ENCODE measurements around the gene PSAP. TPM values are rescaled to one million over a fixed set of nuclear protein-coding genes. Genes with fewer than 3 reads are reported as not detected.

PSAP gene
- total RNA-seq, 1 experiment from 2014 or later: 683 TPM

- 0 out of 2 replicates have a peak, but pooled peaks cover 3% of the 10 kb centered on the region for H4K20me1 ChIP-seq (ENCODE audit: insufficient read depth)
- no peak overlapping the region for H2AFZ ChIP-seq
- TF ChIP-seq CTCF (conservative IDR thresholded peaks at IDR 0.05) (peak; percentile 90), EZH2 (IDR thresholded peaks at IDR 0.05; ENCODE audit: low read depth) (no peak)
- no peaks in the 10 kb centered on the region for H3K79me2 ChIP-seq (ENCODE audit: low read depth)
- ChIA-PET CTCF (interaction anchor here (0.7 to 1.1 kb wide), 3 partner anchors 115 to 170 kb away, joined by 3 to 15 read pairs (median 4); no protein-coding TSS in a partner anchor), POLR2A (ENCODE audit: unreplicated experiment) (interaction anchor here (0.5 kb wide), 1 partner anchor 585 kb away, joined by 12 read pairs; no protein-coding TSS in a partner anchor)
- no peak overlapping the region for H3K4me3 ChIP-seq
- no peaks in the 10 kb centered on the region for H3K9me2 ChIP-seq (ENCODE audit: insufficient read depth)
- DNase-seq: peak; percentile 31 to 71
- H3K4me1 ChIP-seq (replicated peaks; ENCODE audit: insufficient read depth): no peaks in the 10 kb centered on the region
- H3K27ac ChIP-seq: no peak overlapping the region
- intact Hi-C loops (cut with micrococcal nuclease; ENCODE audit: unreplicated experiment): loop anchor here (5.0 kb wide), 3 partner anchors 100 to 500 kb away; partner anchors contain the start of gene CDH23
- no TSS peak for BruUV-seq (replicated peaks)
- peaks cover 8% of the 10 kb centered on the region; the same call in 1 of the 2 replicates for H3K36me3 ChIP-seq (ENCODE audit: low read depth)
- no peak overlapping the region for H3K4me2 ChIP-seq
- H3F3A ChIP-seq (ENCODE audit: insufficient read depth, low read depth): peaks cover 10% of the 10 kb centered on the region; the same call in 1 of the 2 replicates
- H3K27me3 ChIP-seq (ENCODE audit: insufficient read depth, low read depth): no peaks in the 10 kb centered on the region
- H3K9me3 ChIP-seq (ENCODE audit: insufficient read depth, low read depth): no peaks in the 10 kb centered on the region
Measured at GRCh38 chr10:71812016-71812912, 38.8 kb downstream of the PSAP start.

- Histone ChIP-seq H3K4me1 (replicated peaks; ENCODE audit: insufficient read depth) (no peaks in the 10 kb centered on the region), H3K9me2 (ENCODE audit: insufficient read depth) (no peaks in the 10 kb centered on the region), H3K9me3 (ENCODE audit: insufficient read depth, low read depth) (no peaks in the 10 kb centered on the region), H3K36me3 (ENCODE audit: low read depth) (no peaks in the 10 kb centered on the region), H3K4me2 (no peak overlapping the region), H3K27me3 (ENCODE audit: insufficient read depth, low read depth) (no peaks in the 10 kb centered on the region), H3K27ac (no peak overlapping the region), H4K20me1 (ENCODE audit: insufficient read depth) (0 out of 2 replicates have a peak, but pooled peaks cover 3% of the 10 kb centered on the region), H2AFZ (no peak overlapping the region), H3F3A (ENCODE audit: insufficient read depth, low read depth) (peaks cover 5% of the 10 kb centered on the region; the same call in 1 of the 2 replicates), H3K79me2 (ENCODE audit: low read depth) (no peaks in the 10 kb centered on the region), H3K4me3 (no peak overlapping the region)
- ChIA-PET POLR2A (ENCODE audit: unreplicated experiment) (no interaction called here), CTCF (interaction anchor here (0.6 to 1.1 kb wide), 2 partner anchors 103 to 115 kb away, joined by 3 read pairs; no protein-coding TSS in a partner anchor)
- TF ChIP-seq EZH2 (IDR thresholded peaks at IDR 0.05; ENCODE audit: low read depth) (no peak), CTCF (conservative IDR thresholded peaks at IDR 0.05) (no peak)
- intact Hi-C loops (cut with micrococcal nuclease; ENCODE audit: unreplicated experiment): loop anchor here (5.0 kb wide), 3 partner anchors 99 to 499 kb away; partner anchors contain the start of gene CDH23
- BruUV-seq (replicated peaks): no TSS peak
- peak in 1 of 2 experiments; percentile 1 for DNase-seq
Measured at GRCh38 chr10:71811351-71811750, 39.7 kb downstream of the PSAP start.

GRCh38 chr10:71810048-71810750 lies 40.9 kb downstream of the PSAP start:
- H3K27ac ChIP-seq: no peak overlapping the region
- H3K9me3 ChIP-seq (ENCODE audit: insufficient read depth, low read depth): no peaks in the 10 kb centered on the region
- TF ChIP-seq CTCF (conservative IDR thresholded peaks at IDR 0.05) (no peak), EZH2 (IDR thresholded peaks at IDR 0.05; ENCODE audit: low read depth) (no peak)
- no peaks in the 10 kb centered on the region for H3K79me2 ChIP-seq (ENCODE audit: low read depth)
- no peak overlapping the region for H3K4me3 ChIP-seq
- no peak overlapping the region for H3K4me2 ChIP-seq
- H3K4me1 ChIP-seq (replicated peaks; ENCODE audit: insufficient read depth): no peaks in the 10 kb centered on the region
- no TSS peak for BruUV-seq (replicated peaks)
- H3K27me3 ChIP-seq (ENCODE audit: insufficient read depth, low read depth): no peaks in the 10 kb centered on the region
- ChIA-PET POLR2A (ENCODE audit: unreplicated experiment) (no interaction called here), CTCF (no interaction called here)
- H3F3A ChIP-seq (ENCODE audit: insufficient read depth, low read depth): no peaks in the 10 kb centered on the region; the same call in 1 of the 2 replicates
- DNase-seq: peak in 1 of 2 experiments; percentile 25
- H2AFZ ChIP-seq: no peak overlapping the region
- no peaks in the 10 kb centered on the region for H4K20me1 ChIP-seq (ENCODE audit: insufficient read depth)
- no peaks in the 10 kb centered on the region for H3K36me3 ChIP-seq (ENCODE audit: low read depth)
- intact Hi-C loops (cut with micrococcal nuclease; ENCODE audit: unreplicated experiment): loop anchor here (5.0 kb wide), 3 partner anchors 98 to 498 kb away; partner anchors contain the start of gene CDH23
- H3K9me2 ChIP-seq (ENCODE audit: insufficient read depth): no peaks in the 10 kb centered on the region
